NCI-H2227 (cell line): ENCODE data around the gene ZP3.
"Not testable (repeated sequence)": the region's sequence is repeated elsewhere in the genome, so short reads cannot be mapped to it uniquely, and the experiment has no call there.

Experiments used
- DNase-seq: peaks from one replicate; lab custom pipeline; 2025; ENCODE audit not compliant: unreplicated experiment; lab: John Stamatoyannopoulos, UW

Gene ZP3

DNA sequence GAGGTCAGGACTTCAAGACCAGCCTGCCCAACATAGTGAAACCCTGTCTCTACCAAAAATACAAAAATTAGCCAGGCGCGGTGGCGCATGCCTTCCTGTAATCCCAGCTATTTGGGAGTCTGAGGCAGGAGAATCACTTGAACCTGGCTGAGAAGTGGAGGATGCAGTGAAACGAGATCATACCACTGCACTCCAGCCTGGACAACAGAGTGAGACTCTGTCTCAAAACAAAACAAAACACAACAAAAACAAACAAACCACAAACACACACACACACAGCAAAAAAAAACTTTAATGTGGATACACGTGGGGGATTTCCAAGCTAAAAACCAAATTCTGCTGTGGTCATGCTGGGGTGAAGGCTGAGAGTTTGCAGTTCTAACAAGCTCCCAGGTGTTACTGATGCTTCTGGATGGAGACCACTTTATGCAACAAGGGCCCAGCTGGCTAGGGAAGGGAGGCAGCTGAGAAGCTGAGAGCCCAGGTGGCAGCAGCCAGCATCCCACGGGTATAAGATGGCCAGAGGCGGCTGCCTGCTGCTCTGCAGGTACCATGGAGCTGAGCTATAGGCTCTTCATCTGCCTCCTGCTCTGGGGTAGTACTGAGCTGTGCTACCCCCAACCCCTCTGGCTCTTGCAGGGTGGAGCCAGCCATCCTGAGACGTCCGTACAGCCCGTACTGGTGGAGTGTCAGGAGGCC is at the start of gene ZP3:
TSS of gene ZP3 (plus strand) at position 538 of the 699 bp plus-strand sequence. CDS start at position 553, 15 bp downstream.
- DNase-seq, result no peak

DNA sequence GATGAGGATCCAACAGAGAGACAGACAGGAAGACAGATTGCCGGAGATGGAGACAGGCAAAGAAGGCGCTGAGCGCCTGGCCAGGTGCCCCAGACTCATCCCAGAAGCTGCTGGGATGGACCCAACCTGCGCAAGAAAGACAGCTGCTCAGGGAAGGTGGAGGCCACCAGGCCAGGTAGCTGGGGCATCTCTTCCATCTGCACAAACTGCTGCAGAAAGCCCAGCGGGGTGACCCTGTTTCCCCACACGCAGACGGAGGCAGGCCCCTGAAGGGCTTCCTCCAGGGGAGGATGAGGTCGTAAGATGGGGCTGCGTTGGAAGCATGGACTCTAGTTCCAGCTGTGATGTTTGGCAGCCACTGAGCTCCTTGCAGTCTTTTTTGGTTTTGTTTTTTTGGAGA is 49.5 kb upstream of the ZP3 start:
- no peak for DNase-seq

DNA sequence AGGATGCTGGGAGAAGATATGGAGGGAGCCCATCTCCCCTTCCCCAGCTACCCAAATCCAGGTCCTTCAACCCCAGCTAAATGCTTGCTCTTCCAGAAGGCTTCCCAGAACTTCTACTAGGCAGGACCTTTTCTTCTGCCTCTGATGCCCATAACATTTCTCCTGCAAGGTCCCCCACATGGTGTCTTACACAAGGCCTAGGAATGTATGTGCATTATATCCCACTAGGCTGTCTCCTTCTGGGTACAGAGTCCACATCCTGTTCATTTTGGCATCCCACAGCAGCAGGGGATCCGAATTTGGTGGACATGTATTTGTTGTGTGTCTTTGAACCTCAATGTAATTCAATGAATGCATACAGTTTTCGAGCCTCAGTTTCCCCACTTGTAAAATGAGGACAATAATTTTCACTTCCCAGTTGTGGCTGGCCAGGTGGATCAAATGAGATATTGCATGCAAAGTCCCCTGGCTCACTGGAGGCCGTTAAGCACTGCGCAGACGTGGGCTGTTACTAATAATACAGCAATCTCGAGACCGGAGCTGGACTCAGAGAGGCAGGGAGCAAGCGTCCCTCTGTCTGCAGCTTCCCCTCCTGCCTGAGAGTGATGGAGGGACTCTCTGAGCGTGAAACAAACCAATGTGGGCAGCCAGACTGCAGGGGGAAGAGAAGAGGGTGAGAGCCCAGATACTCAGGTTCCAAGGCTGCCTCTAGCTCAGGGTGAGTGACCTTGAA is 47.4 kb upstream of the ZP3 start:
- DNase-seq, result peak; percentile 66

DNA sequence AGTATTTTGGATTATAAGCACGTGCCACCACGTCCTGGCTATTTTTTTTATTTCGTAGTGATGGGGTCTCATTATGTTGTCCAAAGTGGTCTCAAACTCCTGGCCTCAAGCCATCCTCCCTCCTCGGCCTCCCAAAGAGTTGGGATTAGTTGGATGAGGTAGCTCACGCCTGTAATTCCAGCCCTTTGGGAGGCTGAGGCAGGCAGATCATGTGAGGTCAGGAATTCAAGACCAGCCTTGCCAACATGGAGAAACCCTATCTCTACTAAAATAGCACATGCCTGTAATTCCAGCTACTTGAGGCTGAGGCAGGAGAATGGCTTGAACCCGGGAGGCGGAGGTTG is 44.2 kb upstream of the ZP3 start:
- DNase-seq, result no peak

DNA sequence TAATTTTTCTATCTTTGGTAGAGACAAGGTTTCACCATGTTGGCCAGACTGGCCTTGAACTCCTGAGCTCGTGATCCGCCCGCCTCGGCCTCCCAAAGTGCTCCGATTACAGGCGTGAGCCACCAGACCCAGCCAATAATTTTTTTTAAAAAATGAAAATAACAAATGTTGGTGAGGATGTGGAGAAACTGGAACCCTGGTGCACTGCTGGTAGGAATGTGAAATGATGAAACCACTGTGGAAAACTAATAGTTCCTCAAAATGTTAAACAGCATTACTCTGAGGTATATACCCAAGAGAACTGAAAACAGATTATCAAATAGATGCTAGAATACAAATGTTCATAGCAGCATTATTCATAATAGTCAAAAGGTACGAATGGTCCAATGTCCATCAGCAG is 42.9 kb upstream of the ZP3 start:
- DNase-seq, result no peak

DNA sequence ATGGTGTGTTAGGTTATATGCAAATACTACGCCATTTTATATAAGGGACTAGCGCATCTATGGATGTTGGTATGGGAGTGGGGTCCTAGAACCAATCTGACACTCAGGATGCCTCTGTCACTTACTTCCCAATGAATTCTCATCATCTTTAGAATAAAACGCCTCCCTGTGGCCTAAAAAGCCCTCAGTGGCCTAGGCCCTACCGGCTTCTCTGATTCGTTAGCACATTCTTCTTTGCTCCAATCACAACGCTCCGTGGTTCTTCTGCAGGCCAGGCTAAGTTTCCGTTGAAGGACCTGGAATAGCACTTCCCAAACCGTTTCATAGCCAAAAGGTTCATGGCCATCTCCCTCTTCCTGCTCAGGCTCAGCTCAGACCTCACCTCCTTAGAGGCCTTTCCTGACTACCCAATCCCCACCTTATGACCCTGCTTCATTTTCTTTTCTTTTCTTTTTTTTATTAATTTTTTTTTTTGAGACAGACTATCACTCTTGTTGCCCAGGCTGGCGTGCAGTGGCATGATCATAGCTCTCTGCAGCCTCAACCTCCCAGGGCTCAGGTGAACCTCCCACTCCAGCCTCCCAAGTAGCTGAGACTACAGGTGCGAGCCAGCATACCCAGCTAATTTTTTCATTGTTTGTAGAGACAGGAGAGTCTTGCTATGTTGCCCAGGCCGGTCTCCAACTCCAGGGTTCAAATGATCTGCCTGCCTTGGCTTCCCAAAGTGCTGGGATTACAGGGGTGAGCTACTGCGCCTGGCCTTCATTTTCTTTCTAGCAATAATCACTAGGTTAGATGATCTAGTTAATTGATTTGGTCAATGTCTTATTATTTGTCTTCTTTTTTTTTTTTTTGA is 41.4 kb upstream of the ZP3 start:
- no peak for DNase-seq

DNA sequence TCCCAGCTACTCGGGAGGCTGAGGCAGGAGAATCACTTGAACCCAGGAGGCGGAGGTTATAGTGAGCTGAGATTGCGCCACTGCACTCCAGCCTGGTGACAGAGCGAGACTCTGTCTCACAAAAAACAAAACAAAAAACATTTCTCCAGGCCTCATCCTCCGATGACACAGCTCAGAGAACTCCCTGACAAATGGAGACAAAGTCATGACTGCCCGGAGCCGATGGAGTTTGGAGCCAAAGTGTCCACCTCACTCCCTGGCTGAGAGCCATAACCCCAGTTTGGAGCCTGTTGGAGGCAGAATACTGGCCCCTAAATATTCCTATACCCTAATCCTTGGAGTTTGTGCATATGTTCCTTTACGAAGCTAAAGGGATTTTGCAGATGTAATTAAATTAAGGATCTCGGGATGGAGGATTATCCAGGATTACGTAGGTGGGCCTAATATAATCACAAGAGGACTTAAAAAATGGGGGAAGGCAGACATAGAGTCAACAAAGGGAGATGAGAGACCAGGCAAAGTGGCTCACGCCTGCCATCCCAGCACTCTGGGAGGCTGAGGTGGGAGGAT is 38.0 kb upstream of the ZP3 start:
- DNase-seq, result no peak

DNA sequence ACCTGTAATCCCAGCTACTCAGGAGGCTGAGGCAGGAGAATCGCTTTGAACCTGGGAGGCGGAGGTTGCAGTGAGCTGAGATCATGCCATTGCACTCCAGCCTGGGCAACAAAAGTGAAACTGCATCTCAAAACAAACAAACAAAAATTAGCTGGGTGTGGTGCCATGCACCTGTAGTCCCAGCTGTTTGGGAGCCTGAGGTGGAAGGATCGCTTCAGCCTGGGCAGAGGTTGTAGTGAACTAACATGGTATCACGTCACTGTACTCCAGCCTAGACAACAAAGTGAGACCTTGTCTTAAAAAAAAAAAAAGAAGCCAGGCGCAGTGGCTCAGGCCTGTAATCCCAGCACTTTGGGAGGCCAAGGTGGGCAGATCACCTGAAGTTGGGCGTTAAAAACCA is 37.0 kb upstream of the ZP3 start:
- DNase-seq, result not testable (repeated sequence)

DNA sequence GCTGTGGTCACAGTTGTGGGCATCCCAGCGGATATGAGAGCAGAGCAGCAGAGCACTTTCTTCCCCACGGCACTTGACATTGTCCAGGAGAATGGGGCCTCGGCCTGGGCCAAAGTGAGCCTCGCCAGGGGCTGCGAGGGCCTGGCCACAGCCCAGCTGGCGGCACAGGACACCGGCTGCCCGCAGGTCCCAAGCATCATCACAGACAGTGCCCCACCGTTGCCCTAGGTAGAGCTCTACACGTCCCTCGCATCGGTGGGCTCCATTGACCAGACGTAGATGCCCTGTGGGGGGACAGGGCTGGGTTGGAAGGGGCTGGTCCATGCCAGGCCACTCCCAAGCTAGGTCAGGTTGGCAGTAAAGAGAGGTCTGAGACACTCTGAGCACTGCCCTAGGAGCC is 34.7 kb upstream of the ZP3 start:
- no peak for DNase-seq

DNA sequence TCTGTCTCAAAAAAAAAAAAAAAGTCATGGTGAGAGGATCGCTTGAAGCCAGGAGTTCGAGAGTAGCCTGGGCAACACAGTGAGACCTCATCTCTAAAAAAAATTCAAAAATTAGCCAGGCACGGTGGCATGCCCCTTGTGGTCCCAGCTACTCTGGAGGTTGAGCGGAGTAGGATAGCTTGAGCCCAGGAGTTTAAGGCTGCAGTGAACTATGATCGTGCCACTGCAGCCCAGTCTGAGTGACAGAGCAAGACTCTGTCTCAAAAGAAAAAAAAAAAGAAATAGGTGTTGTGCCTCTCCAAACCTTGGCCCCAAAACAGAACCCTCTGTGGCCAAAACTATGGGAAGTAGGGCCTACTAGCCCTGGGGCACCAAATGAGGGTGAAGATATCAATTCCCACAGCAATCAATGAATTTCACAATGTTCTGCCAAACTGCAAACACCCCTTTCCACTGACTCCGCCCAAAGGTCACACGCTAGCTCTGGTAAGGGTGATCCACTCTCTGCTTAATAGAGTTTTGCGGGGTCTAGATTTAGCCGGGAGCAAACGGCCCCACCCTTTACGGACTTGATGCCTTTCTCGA is 32.1 kb upstream of the ZP3 start:
- no peak for DNase-seq

DNA sequence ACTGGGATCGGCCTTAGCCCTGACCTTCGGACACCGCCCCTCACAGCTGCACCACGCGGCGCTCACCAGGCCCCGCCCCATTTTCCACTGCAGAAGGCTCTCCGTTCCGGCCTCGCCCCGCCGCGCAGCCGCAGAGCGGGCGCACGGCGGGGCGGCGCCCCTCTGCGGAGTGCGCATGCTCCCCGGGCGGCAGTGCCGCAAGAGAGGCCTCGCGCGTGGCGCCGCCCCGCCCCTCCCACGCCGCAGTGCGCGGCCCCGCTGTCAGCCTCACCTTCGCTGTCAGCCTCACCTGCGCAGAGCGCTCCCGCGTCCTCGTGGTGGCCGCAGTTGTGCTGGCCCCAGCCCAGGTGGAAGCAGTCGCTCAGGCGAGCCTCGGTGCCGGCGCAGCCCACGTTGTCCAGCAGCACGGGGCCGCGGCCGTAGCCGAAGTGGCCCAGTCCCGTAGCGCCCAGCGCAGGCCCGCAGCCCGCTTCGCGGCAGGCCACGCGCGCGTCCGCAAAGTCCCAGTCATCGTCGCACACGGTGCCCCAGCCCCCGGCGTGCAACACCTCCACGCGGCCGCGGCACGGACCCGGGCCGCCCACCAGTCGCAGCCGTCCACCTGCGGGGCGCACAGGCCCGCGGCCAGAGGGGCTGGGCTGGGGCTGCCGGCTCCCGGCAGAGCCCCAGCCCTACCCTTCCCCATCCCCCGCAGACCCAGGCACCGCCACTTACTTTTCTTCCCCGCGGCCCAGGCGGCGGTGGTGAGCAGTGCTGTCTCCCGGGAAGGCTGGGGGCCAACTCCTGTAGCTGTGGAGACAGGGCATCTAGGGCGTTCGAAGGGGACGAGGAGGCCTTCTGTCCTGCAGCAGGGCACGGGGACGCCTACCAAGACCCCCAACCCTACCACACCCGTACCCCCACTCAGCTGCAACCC is 31.4 kb upstream of the ZP3 start:
- peak; percentile 95 for DNase-seq

DNA sequence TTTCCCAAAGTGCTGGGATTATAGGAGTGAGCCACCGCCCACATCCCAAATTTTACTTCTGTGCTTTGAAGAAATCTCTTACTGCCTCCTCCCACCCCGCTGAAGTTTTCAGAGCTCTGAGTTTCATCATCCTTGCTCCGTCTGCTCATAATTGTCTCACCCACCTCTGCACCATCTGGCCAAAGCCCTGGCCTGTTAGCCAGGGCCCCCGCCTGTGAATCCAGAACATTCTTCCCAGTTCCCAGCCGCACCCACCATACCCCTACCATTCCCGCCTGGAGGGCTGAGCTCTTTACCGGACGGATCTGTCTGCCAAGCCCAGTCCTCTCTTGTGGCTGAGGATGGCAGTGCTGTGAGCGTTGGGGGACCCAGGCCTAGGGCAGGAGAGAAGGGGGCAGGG is 29.8 kb upstream of the ZP3 start:
- DNase-seq, result no peak

DNA sequence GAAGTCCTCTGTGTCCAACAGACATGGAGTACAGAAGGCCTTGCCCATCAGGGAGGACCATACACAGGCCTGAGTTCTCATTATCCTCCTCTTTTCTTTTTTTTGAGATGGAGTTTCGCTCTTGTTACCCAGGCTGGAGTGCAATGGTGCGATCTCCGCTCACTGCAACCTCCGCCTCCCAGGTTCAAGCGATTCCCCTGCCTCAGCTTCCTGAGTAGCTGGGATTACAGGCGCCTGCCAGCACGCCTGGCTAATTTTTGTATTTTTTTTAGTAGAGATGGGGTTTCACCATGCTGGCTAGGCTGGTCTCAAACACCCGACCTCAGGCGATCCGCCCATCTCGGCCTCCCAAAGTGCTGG is 29.2 kb upstream of the ZP3 start:
- not testable (repeated sequence) for DNase-seq

DNA sequence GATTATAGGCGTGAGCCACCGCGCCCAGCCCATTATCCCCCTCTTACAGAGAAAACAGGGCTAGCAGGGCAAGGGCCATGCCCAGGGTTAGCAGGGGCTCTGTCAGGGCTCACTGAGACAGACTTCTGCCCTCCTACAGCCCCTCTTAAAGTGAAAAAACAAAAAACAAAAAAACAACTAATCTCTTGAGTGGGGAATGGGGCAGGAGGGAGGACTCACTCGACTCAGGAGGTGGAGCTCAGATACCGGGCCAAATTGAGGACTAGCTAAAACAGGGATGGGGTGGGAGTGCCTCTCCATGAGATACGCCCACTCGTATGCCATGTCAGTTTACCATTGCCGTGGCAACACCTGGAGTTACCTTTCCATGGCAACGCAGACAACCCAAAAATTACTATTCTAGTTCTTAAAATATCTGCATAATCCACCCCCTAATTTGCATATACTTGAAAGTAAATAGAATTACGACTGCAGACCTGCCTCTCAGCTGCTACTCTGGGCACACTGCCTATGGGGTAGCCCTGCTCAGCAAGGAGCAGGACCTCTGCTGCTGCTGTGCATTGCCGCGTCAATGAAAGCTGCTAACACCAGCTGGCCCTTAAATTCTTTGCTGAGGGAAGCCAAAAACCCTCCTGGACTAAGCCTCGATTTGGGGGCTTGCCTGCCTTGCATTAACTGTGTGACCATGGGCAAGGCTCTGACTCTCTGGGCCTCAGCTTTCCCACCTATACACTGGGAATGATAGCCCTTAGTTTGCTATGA is 28.6 kb upstream of the ZP3 start:
- peak; percentile 50 for DNase-seq

DNA sequence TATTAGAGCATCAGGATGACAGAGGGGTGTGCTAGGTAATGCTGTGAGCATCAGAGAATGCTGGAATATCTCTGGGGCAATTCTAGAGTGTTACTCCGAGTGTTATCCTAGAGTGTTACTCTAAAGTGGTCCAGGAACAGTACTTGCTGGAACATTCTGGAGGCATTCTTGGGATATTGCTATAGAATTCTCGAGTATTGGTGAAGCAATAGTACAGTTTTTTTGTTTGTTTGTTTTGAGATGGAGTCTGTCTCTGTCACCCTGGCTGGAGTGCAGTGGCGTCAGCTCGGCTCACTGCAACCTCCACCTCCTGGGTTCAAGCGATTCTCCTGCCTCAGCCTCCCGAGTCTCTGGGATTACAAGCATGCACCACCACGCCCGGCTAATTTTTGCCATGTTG is 27.9 kb upstream of the ZP3 start:
- no peak for DNase-seq

DNA sequence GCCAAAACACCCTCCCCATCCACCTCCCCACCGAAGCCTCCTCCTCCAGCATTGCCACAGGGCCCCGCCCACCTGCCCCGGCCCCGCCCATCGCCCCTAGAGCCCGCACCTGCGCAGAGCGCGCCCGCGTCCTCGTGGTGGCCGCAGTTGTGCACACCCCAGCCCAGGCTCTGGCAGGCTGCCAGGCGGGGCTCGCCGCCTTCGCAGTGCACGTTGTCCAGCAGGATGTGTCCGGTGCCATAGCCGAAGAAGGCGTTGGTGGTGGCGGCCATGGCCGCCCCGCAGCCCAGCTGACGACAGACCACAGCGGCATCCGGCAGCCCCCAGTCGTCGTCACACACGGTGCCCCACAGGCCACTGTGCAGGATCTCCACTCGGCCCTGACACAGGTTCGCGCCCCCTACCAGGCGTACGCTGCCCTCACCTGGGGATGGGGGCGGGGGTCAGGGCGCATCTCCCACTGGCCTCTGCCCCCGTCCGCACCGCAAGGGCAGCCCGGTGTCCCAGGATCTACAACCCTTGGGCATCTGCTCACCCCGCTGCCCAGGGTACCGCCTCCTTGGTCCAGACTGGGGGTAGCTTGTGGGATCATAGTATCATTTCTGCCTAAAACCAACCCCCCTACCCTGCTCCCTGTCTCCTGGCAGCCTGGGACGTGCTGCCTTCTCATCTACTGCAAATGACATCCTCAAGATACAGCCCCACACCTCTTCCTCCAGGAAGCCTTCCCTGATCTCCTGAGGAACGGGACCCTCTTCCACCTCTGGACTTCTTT is 27.2 kb upstream of the ZP3 start:
- peak; percentile 86 for DNase-seq

DNA sequence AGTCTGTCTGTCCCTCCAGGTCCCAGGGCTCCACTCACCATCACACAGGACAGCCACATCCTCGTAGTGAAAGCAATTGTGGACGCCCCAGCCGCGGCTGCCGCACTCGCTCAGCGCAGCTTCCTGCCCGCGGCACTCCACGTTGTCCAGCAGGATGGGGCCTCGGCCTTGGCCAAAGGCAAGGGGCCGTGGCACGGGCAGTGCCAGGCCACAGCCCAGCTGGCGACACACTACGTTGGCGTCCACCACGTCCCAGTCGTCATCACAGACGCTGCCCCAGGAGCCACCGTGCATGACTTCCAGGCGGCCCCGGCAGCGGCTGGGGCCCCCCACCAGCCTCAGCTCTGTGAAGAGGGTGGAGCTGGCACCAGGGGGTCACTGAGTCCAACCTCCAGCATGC is 24.5 kb upstream of the ZP3 start:
- no peak for DNase-seq

DNA sequence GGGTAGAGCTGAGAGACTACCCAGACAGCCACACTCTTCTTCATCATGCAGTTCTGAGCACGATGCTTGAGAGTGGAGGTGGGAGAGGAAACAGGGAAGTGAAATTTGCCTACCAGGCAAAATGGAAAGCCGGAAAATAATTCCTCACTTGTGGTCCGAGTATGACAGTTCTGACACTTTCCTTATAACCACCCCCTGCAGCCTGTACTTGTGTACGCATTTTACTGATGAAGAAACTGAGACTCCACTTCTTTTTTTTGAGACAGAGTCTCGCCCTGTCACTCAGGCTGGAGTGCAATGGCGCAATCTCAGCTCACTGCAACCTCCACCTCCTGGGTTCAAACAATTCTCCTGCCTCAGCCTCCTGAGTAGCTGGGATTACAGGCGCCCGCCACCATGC is 21.7 kb upstream of the ZP3 start:
- not testable (repeated sequence) for DNase-seq
